PFSK-1 (cell line): ENCODE measurements around the gene NOXA1.

ENCODE experiments used
- POLR2AphosphoS5 ChIP-seq: IDR thresholded peaks from 2 replicates; pipeline ENCODE4 v1.6.1; 2012; ENCODE audit warnings: low read depth, mild to moderate bottlenecking, control low read depth, low read length, moderate library complexity
- SIN3A ChIP-seq: IDR thresholded peaks from 2 replicates; pipeline ENCODE4 v1.6.1; 2012; ENCODE audit warnings: mild to moderate bottlenecking, low read length, moderate library complexity, borderline replicate concordance; ENCODE audit not compliant: insufficient read depth
- TAF1 ChIP-seq: IDR thresholded peaks from 2 replicates; pipeline ENCODE4 v1.6.1; 2012; ENCODE audit warnings: low read length, control low read depth, borderline replicate concordance; ENCODE audit not compliant: insufficient read depth
- TF ChIP-seq, protein P1 (sequence below), 2 experiments: IDR thresholded peaks; 2 replicates each; pipeline versions ENCODE4 v1.6.1 to v1.8.0; 2011 to 2012; ENCODE audit warnings: low read depth in 2 of 2, low read length in 2 of 2, control low read depth in 1 of 2, inconsistent platforms in 1 of 2, mild to moderate bottlenecking in 1 of 2, moderate library complexity in 1 of 2; ENCODE audit not compliant: insufficient read depth in 1 of 2

DNA sequence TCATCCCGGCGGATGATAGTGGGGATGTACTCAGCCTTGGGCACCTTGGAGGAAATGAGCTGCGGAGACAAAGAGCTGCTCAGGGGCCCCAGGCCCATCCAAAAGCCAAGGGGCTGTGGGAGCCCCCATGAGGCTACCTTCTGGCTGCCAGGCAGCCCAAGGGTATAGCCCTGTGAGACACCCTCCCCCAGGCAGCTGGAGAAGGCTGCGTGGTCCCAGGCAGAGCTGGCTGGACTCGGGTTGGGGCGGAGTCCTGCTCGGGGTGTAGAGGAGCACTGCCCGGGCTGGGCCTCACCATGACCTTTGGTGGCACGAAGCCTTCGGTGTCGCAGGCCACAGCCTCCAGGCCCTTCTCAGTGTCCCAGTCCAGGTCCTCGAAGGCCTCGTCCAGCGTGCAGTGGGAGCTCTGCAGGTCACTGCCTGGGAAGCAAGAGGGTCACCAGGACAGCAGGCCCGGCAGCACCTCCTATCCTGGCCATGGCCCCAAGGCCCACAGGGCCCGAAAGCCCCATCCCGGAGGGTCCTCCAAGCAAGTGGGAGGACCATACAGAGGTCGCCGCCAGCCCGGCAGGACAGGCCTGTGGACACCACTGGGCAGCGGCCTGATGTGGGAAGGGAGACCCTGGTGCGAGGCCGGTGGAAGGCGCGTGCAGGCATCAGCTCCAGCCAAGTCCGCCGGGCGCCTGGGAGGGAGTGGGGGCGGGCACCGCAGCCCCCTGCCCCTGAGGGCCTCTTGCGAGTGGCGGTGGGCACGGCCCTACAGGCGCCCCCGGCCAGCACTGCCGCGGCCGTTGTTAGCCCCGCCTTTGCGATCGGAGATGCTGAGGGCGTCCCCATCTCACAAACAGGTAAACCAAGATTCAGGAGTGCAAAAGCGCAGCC lies 29.8 kb downstream of the NOXA1 start:
- TF ChIP-seq, protein P1, sequence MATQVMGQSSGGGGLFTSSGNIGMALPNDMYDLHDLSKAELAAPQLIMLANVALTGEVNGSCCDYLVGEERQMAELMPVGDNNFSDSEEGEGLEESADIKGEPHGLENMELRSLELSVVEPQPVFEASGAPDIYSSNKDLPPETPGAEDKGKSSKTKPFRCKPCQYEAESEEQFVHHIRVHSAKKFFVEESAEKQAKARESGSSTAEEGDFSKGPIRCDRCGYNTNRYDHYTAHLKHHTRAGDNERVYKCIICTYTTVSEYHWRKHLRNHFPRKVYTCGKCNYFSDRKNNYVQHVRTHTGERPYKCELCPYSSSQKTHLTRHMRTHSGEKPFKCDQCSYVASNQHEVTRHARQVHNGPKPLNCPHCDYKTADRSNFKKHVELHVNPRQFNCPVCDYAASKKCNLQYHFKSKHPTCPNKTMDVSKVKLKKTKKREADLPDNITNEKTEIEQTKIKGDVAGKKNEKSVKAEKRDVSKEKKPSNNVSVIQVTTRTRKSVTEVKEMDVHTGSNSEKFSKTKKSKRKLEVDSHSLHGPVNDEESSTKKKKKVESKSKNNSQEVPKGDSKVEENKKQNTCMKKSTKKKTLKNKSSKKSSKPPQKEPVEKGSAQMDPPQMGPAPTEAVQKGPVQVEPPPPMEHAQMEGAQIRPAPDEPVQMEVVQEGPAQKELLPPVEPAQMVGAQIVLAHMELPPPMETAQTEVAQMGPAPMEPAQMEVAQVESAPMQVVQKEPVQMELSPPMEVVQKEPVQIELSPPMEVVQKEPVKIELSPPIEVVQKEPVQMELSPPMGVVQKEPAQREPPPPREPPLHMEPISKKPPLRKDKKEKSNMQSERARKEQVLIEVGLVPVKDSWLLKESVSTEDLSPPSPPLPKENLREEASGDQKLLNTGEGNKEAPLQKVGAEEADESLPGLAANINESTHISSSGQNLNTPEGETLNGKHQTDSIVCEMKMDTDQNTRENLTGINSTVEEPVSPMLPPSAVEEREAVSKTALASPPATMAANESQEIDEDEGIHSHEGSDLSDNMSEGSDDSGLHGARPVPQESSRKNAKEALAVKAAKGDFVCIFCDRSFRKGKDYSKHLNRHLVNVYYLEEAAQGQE (IDR thresholded peaks at IDR 0.05; ENCODE audit: insufficient read depth in 1 of 2, low read depth in 2 of 2, low read length in 2 of 2), result no peak
- TF ChIP-seq TAF1 (no peak), SIN3A (no peak), POLR2AphosphoS5 (no peak)
